HG02840 (cell line): ENCODE data around the gene PTPRG.
"Not testable (repeated sequence)": the region's sequence is repeated elsewhere in the genome, so short reads cannot be mapped to it uniquely, and the experiment has no call there.

Source experiments
- ATAC-seq: cut with Tn5 transposase; IDR thresholded peaks from one replicate; pipeline ENCODE4 v1.9.1; 2021; ENCODE audit warnings: mild to moderate bottlenecking, moderate library complexity, moderate number of reproducible peaks; ENCODE audit not compliant: unreplicated experiment, low FRiP score

PTPRG gene

DNA sequence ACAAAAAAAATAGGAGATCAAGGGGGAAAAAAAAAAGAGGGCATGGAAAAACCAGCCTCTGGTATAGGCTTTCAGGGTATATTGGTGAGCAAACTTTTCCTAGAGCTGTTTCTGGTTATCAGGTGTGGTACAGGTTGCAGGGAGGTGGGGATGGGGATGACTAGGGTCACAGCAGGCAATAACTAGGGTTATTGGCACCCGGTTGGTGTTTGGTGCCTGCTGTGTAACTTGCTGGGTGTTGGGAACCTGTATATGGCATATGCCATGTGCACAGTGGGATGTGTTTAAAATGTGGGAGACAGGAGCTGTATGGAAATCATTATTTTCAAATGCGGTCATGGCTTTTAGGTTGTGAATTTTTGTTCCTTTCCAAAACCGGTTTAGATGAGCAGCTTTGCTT, 119.2 kb downstream of the PTPRG start:
- no peak for ATAC-seq

GRCh38 chr3:61681636-61682035, 120.3 kb downstream of the PTPRG start:
- ATAC-seq = no peak

- ATAC-seq = no peak
Observed at GRCh38 chr3:61682671-61683548, 121.5 kb downstream of the PTPRG start.

- ATAC-seq = no peak
Observed at GRCh38 chr3:61683549-61684236, 122.3 kb downstream of the PTPRG start.

GRCh38 chr3:61684386-61684785, 123.0 kb downstream of the PTPRG start:
- no peak for ATAC-seq

GRCh38 chr3:61685755-61686154, 124.4 kb downstream of the PTPRG start:
- no peak for ATAC-seq

DNA sequence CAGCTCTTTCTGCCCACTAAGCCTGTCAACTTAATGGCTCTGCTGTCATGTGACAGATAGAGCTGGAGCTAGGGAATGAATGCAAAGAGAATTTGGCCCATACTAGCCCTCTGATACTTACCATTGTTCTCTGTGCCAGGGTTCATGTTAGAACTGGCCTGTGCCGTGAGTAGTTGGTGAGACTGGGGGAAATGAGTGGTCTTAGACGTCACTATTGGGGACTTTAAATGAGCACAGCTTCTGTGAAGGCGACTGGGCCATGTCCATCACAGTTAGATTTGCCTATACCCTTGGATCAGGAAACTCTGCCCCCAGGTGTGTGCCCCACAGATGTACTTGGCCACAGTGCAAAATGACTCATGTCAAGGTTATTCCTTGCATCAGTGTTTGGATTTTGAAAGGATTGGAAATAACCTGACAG, 124.9 kb downstream of the PTPRG start:
- ATAC-seq = no peak

GRCh38 chr3:61687206-61687605, 125.8 kb downstream of the PTPRG start:
- ATAC-seq = no peak

- ATAC-seq = no peak
Observed at GRCh38 chr3:61687663-61688306, 126.4 kb downstream of the PTPRG start.

DNA sequence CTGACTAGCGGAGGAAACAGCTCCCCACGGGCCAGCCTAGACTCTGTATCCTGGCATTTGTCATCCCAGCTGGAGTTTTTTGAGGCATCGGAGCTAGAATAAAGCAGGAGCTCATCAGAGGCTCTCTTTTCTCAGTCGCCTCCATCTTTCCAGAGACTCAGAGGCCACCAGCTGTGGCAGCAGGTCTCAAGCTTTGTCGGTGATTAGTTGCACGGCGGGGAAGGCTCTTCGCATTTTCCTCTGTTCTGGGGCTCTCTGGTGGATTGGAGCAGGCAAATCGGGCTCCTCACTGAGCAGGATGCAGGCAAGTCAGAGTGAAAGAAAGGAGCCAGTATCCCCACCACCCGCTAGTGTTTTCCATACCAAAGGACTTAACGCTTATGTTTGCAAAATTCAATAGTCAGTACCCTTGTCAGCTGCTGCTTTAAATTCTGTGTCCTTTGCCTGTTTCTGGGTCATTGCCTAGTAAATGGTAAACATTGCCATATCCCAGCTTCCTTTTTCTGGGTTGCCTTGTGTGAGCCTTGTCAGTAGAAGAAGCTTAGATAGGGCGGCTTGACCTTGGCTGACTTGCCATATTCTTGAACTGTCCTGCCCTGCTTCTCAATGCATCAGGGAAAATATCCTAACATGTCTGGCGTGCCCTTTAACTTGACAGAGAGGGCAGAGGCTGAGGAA, 127.1 kb downstream of the PTPRG start:
- ATAC-seq = no peak

DNA sequence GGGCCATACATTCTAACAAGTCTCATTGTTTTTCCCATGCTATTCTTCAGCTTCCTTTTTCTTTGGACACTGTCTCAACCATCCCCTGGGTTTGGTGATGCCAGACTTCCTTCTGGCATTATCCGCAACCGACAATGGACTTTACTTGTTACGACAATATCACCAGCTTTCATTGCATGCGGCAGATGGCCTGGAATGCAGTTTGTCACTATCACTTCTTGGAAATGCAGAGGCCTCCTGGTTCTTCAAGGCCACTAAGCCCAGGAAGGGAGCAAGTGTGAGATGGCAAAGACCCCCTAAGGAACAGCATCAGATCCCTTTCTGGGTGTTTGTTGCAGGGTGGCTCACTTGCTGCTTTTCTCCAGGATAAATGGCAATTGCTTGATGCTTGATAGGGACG, 128.6 kb downstream of the PTPRG start:
- ATAC-seq = no peak

- no peak for ATAC-seq
Observed at GRCh38 chr3:61691466-61691865, 130.1 kb downstream of the PTPRG start.

- ATAC-seq = no peak
Observed at GRCh38 chr3:61697301-61697700, 135.9 kb downstream of the PTPRG start.

GRCh38 chr3:61698278-61699072, 137.1 kb downstream of the PTPRG start:
- not testable (repeated sequence) for ATAC-seq

DNA sequence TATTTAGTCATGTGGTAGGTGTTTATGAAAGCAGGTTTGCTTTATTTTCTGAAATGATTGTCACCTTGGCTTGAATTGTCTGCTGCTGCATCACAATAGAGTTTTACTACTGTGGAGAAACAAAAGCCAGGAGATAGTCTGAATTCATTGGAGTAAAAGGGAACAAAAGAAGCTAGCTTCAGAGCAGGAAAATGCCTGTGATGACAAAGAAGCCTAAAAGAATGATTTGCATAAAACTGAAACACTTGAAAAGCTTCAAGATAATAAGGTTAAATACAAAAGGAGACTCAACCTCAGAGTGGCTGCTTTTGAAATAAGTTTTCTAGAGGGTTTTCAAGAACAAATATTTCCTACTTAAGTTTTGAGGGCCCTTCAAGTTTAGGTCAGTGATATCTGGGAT, 138.3 kb downstream of the PTPRG start:
- no peak for ATAC-seq

DNA sequence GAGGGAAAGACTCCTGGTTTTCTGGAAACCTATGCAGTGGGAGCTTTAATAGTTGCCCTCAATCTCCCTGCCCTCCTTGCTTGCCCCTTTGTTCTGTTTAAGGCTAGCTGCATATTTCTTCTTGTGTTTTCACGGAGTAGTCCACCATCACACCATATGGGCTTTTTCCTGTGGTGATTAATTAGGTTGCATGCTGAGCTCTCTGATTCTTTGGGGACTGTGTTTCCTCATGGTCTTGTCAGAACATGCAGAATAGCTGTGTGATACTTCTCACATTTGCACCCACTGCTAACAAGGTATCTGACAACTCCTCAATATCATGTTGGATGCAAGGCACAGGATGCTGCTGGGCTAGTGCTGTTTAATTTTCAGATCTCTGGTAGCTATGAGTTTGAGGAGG, 139.6 kb downstream of the PTPRG start:
- no peak for ATAC-seq

- no peak for ATAC-seq
Observed at GRCh38 chr3:61702453-61702852, 141.1 kb downstream of the PTPRG start.

- ATAC-seq = no peak
Observed at GRCh38 chr3:61704807-61705206, 143.4 kb downstream of the PTPRG start.

DNA sequence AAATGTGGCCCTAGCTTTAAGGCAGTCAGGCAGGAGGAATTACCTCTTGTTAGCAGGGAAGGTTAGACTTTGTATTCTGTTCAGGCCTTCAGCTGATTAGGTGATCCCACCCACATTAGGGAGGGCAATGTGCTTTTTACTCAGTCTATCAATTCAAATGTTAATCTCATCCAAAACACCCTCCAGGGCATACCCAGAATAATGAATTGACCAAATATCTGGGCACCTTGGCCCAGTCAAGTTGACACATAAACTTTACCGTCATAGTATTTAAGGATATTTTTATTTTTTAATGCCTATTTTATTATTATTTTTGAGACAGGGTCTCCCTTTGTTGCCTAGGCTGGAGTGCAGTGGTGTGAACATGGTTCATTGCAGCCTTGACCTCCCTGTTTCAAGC, 146.1 kb downstream of the PTPRG start:
- ATAC-seq = no peak

DNA sequence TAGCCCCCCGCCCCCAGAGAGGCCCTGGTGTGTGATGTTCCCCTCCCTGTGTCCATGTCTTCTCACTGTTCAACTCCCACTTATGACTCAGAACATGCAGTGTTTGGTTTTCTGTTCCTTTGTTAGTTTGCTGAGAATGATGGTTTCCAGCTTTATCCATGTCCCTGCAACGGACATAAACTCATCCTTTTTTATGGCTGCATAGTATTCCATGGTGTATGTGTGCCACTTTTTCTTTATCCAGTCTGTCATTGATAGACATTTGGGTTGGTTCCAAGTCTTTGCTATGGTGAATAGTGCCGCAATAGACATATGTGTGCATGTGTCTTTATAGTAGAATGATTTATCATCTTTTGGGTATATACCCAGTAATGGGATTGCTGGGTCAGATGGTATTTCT, 149.5 kb downstream of the PTPRG start:
- not testable (repeated sequence) for ATAC-seq
